Thyroid gland (tissue), 4 donors: Measurements from ENCODE around the gene PHIP.

Experiments
- CTCF ChIP-seq, 6 experiments: fragments of 200-600 bp in 3 of 6; fragments of 450-650 bp in 3 of 6; sonication (generic) in 3 of 6; IDR thresholded peaks; one replicate each; pipeline ENCODE4 v1.5.1; 2016 to 2019; ENCODE audit warnings: antibody characterized with exemption in 6 of 6, mild to moderate bottlenecking in 2 of 6, inconsistent platforms in 1 of 6, moderate library complexity in 1 of 6
- POLR2A ChIP-seq, 2 donors: fragments of 450-650 bp; IDR thresholded peaks; one replicate each; pipeline ENCODE4 v1.6.1; 2017; ENCODE audit warnings: antibody characterized with exemption in 2 of 2, mild to moderate bottlenecking in 2 of 2, moderate library complexity in 1 of 2

- TF ChIP-seq CTCF (IDR thresholded peaks at IDR 0.05) = no peak
- TF ChIP-seq POLR2A (IDR thresholded peaks at IDR 0.05) = no peak
These were observed 135.6 kb downstream of the PHIP start for GRCh38 chr6:78942446-78942845.
